HepG2 (cell line): ENCODE measurements around the gene ZNF584. TPM values are rescaled to one million over a fixed set of nuclear protein-coding genes. Genes with fewer than 3 reads are reported as not detected.

Experiments
- ATAC-seq: fragments of 200-7000 bp; cut with Tn5 transposase; 3 replicates; pipeline ENCODE4 v1.9.1; 2020; ENCODE audit warnings: mild to moderate bottlenecking, moderate library complexity
- BruUV-seq: library from RNA; stranded (reverse); fragments of 400-500 nt; replicated peaks from 2 replicates; lab custom pipeline; 2021; lab: Mats Ljungman, UMichigan
- CTCF ChIA-PET: fragments of 300-600 bp; formaldehyde crosslinking; extraction: SDS; loops from one replicate; lab custom pipeline; 2021; ENCODE audit warnings: low total read pairs, inconsistent platforms, low intra/inter-chr PET ratio; lab: Yijun Ruan, JAX
- POLR2A ChIA-PET: fragments of 350-600 bp; sonication (Branson Sonifier 250); formaldehyde crosslinking; loops from one replicate; lab custom pipeline; 2020; ENCODE audit warnings: antibody characterized with exemption, inconsistent platforms; lab: Yijun Ruan, JAX
- DNase-seq: peaks from one replicate; pipeline ENCODE4 v3.0.0-alpha.2; 2015; ENCODE audit warnings: low spot score
- FAIRE-seq: peaks from 3 replicates; lab custom pipeline; 2011; peaks lifted over from hg19 to GRCh38; lab: Jason Lieb, UNC
- H2AFZ ChIP-seq: one replicate; pipeline ENCODE4 v1.6.1; 2011; ENCODE audit warnings: low read length, inconsistent platforms
- H3K27ac ChIP-seq: fragments of 300-600 bp; 3 replicates; pipeline ENCODE4 v1.8.0; 2011; ENCODE audit warnings: mixed run types, mild to moderate bottlenecking, mixed read lengths, low read length, inconsistent platforms; ENCODE audit not compliant: insufficient read depth; ENCODE audit errors: extremely low read length
- H3K27me3 ChIP-seq, 2 experiments: fragments of 200-600 bp in 1 of 2; 2 replicates in 1 of 2; 3 replicates in 1 of 2; pipeline versions ENCODE4 v1.6.0 to v1.8.0; 2011; ENCODE audit warnings: low read length in 2 of 2, mild to moderate bottlenecking in 2 of 2, moderate library complexity in 2 of 2, inconsistent platforms in 1 of 2; ENCODE audit not compliant: insufficient read depth in 2 of 2, control insufficient read depth in 1 of 2
- H3K36me3 ChIP-seq, 2 experiments: fragments of 200-600 bp in 1 of 2; replicated peaks in 1 of 2; 2 replicates in 1 of 2; 3 replicates in 1 of 2; pipeline versions ENCODE4 v1.5.1 to v1.8.0; 2011; ENCODE audit warnings: low read length in 2 of 2, inconsistent platforms in 1 of 2; ENCODE audit not compliant: insufficient read depth in 2 of 2, control insufficient read depth in 1 of 2
- H3K4me1 ChIP-seq: 2 replicates; pipeline ENCODE4 v1.5.1; 2012; ENCODE audit warnings: low read length, inconsistent platforms; ENCODE audit not compliant: insufficient read depth
- H3K4me2 ChIP-seq: 2 replicates; pipeline ENCODE4 v1.6.0; 2011; ENCODE audit warnings: low read depth, low read length, inconsistent platforms
- H3K4me3 ChIP-seq, 3 experiments: fragments of 200-600 bp in 1 of 3; sonication (generic), shearing (Covaris generic) in 1 of 3; replicated peaks in 1 of 3; 2 replicates each; pipeline ENCODE4 v1.5.1; 2011 to 2016; ENCODE audit warnings: low read length in 3 of 3, inconsistent platforms in 2 of 3, low read depth in 2 of 3, mild to moderate bottlenecking in 2 of 3, control low read depth in 1 of 3, mixed read lengths in 1 of 3; ENCODE audit not compliant: insufficient read depth in 1 of 3
- H3K79me2 ChIP-seq: one replicate; pipeline ENCODE4 v1.6.1; 2011; ENCODE audit warnings: low read length, inconsistent platforms; ENCODE audit not compliant: insufficient read depth
- H3K9ac ChIP-seq: 2 replicates; pipeline ENCODE4 v1.6.0; 2011; ENCODE audit warnings: mild to moderate bottlenecking, low read depth, low read length, inconsistent platforms; ENCODE audit not compliant: insufficient read depth
- H3K9me3 ChIP-seq: 2 replicates; pipeline ENCODE4 v1.5.1; 2012; ENCODE audit warnings: mild to moderate bottlenecking, low read length
- H4K20me1 ChIP-seq: 2 replicates; pipeline ENCODE4 v1.6.0; 2011; ENCODE audit warnings: inconsistent platforms, mild to moderate bottlenecking, low read length, moderate library complexity; ENCODE audit not compliant: insufficient read depth
- BCL3 ChIP-seq: sonication (generic); formaldehyde crosslinking; IDR thresholded peaks from 2 replicates; pipeline ENCODE4 v1.5.1; 2020; ENCODE audit warnings: mild to moderate bottlenecking, missing genetic modification reagents, moderate library complexity
- DNMT3B ChIP-seq: conservative IDR thresholded peaks from 2 replicates; pipeline ENCODE4 v1.6.1; 2016; ENCODE audit warnings: missing biosample characterization, control low read depth
- EZH2 ChIP-seq: conservative IDR thresholded peaks from 2 replicates; pipeline ENCODE4 v1.6.1; 2012; ENCODE audit warnings: mild to moderate bottlenecking, low read depth, low read length, moderate library complexity
- FOXK1 ChIP-seq: sonication (generic); formaldehyde crosslinking; IDR thresholded peaks from 2 replicates; pipeline ENCODE4 v1.4.0; 2020; ENCODE audit warnings: low read depth, missing genetic modification reagents, borderline replicate concordance
- FOXK2 ChIP-seq: fragments of 450-650 bp; IDR thresholded peaks from 2 replicates; pipeline ENCODE4 v1.6.1; 2016
- FOXO1 ChIP-seq: sonication (generic); formaldehyde crosslinking; IDR thresholded peaks from 2 replicates; pipeline ENCODE4 v1.4.0; 2020; ENCODE audit warnings: missing genetic modification reagents
- GZF1 ChIP-seq: sonication (generic); formaldehyde crosslinking; IDR thresholded peaks from 2 replicates; pipeline ENCODE4 v1.5.1; 2020; ENCODE audit warnings: mild to moderate bottlenecking, missing genetic modification reagents
- KDM3A ChIP-seq: IDR thresholded peaks from 2 replicates; pipeline ENCODE4 v1.6.1; 2018; ENCODE audit warnings: low read depth, missing compliant biosample characterization
- NR2F6 ChIP-seq, 2 experiments: IDR thresholded peaks; 2 replicates each; pipeline ENCODE4 v1.6.1; 2016; ENCODE audit warnings: antibody characterized with exemption in 1 of 2, mild to moderate bottlenecking in 1 of 2
- PRPF4 ChIP-seq: fragments of 200-400 bp; formaldehyde crosslinking; IDR thresholded peaks from 2 replicates; pipeline ENCODE4 v1.6.1; 2016; ENCODE audit warnings: low read length, low read depth; ENCODE audit not compliant: poor library complexity, severe bottlenecking
- SMC3 ChIP-seq: IDR thresholded peaks from 2 replicates; pipeline ENCODE4 v1.6.1; 2011; ENCODE audit warnings: low read length, improper control_type of control experiment
- ZBED4 ChIP-seq: sonication (generic); formaldehyde crosslinking; IDR thresholded peaks from 2 replicates; pipeline ENCODE4 v1.4.0; 2020; ENCODE audit warnings: missing genetic modification reagents, borderline replicate concordance
- ZNF546 ChIP-seq: sonication (generic); formaldehyde crosslinking; conservative IDR thresholded peaks from 2 replicates; pipeline ENCODE4 v1.8.1; 2023; ENCODE audit warnings: mild to moderate bottlenecking, missing genetic modification reagents
- ZNF562 ChIP-seq: sonication (generic); formaldehyde crosslinking; IDR thresholded peaks from 2 replicates; pipeline ENCODE4 v1.8.0; 2022; ENCODE audit warnings: missing genetic modification reagents, borderline replicate concordance
- ZNF615 ChIP-seq: sonication (generic); formaldehyde crosslinking; IDR thresholded peaks from 2 replicates; pipeline ENCODE4 v1.5.0; 2020; ENCODE audit warnings: mild to moderate bottlenecking, missing genetic modification reagents, borderline replicate concordance
- ZNF691 ChIP-seq: sonication (generic); formaldehyde crosslinking; IDR thresholded peaks from 2 replicates; pipeline ENCODE4 v1.4.0; 2020; ENCODE audit warnings: missing genetic modification reagents, low read depth, mild to moderate bottlenecking, borderline replicate concordance
- ZNF747 ChIP-seq: sonication (generic); formaldehyde crosslinking; IDR thresholded peaks from 2 replicates; pipeline ENCODE4 v1.8.1; 2023; ENCODE audit warnings: missing genetic modification reagents, mild to moderate bottlenecking, borderline replicate concordance
- WGBS: methylation state at CpG from one replicate; pipeline ENCODE4 v1.1.6; 2017; ENCODE audit warnings: low lambda C conversion rate; 5-methylcytosine and 5-hydroxymethylcytosine counted together
- in situ Hi-C: cut with HindIII; loops from 2 replicates; pipeline ENCODE4 v1.10.0; 2017; ENCODE audit warnings: low pct_unique_long_range_greater_than_20kb; ENCODE audit not compliant: extremely low pct_ligation_motif_present
- intact Hi-C: fragments of 100-400 bp; cut with micrococcal nuclease; formaldehyde crosslinking; loops from one replicate; pipeline ENCODE4 v1.10.0; 2022; ENCODE audit not compliant: unreplicated experiment
- polyA plus RNA-seq, 8 experiments: library from polyadenylated mRNA; depleted of rRNA in 3 of 8; stranded (reverse) in 7 of 8; unstranded in 1 of 8; fragments of >200 nt; fragmentation: Illumina TruSeq in 4 of 8; extraction: Trizol in 4 of 8; gene quantifications; 2 replicates each; pipeline versions ENCODE4 v1.2.1 to v1.2.3, GENCODE V29; 2011 to 2016; ENCODE audit warnings: low read depth in 4 of 8, missing spikeins in 1 of 8, mixed read lengths in 1 of 8; ENCODE audit not compliant: insufficient read depth in 1 of 8
- total RNA-seq, 5 experiments: library from RNA; depleted of rRNA; stranded (reverse); fragments of >200 nt; fragmentation: Illumina TruSeq; extraction: Trizol; gene quantifications; 2 replicates each; pipeline ENCODE4 v1.2.3, GENCODE V29; 2016; ENCODE audit warnings: low read depth in 1 of 5

ZNF584 gene
- total and polyA plus RNA-seq, 2 of the 13 experiments (the other 11 are each of a cell fraction or from before 2014, with no cell fraction given) = 2.4 to 7.0 TPM

GRCh38 chr19:58386576-58387337 is 21.7 kb upstream of the ZNF584 start, which contains the start of gene RPS5:
Gene RPS5 (plus strand): TSS chr19:58387269. CDS start chr19:58388138, 869 bp downstream.
- Histone ChIP-seq H3K27ac (peak within 1 kb of the TSS; percentile 99), H3K4me2 (peak within 1 kb of the TSS; percentile 99), H4K20me1 (peaks cover 31% of the 10 kb centered on the region), H3K9ac (peak within 1 kb of the TSS; percentile 97), H3K79me2 (peaks cover 44% of the 10 kb centered on the region), H3K36me3 (peaks cover 0 to 28% of the 10 kb centered on the region in 2 experiments; a peak in 3 of 5 replicates), H3K9me3 (no peaks in the 10 kb centered on the region), H3K4me3 (peak within 1 kb of the TSS; percentile 83 to 98 (median 92)), H2AFZ (no peak within 1 kb of the TSS), H3K4me1 (peaks cover 52% of the 10 kb centered on the region), H3K27me3 (no peaks in the 10 kb centered on the region; a peak in 1 of 5 replicates)
- in situ Hi-C loops = no loop called here
- 1% methylated on average over 17 of the region's 64 CpGs for WGBS
- intact Hi-C loops = loop anchor here (2.0 to 5.0 kb wide), 2 partner anchors 14 to 204 kb away; partner anchors contain the start of gene ZNF274
- peak; percentile 98 for FAIRE-seq
- ChIA-PET POLR2A (interaction anchor here (0.6 to 4.6 kb wide), 8 partner anchors 13 to 204 kb away, joined by 3 to 19 read pairs (median 3); partner anchors contain the start of genes ERVK3-1, ZNF274, ZNF497 and ZNF584), CTCF (no interaction called here)
- BruUV-seq = TSS peak; percentile 87
- DNase-seq = peak; percentile 99
- ATAC-seq = peak; percentile 88
- TF ChIP-seq FOXK1 (CRISPR knock-in tag) (peak; percentile 86), PRPF4 (no peak), ZNF747 (CRISPR knock-in tag) (peak; percentile 56), FOXO1 (no peak; the same call in 1 of the 2 replicates), ZBED4 (CRISPR knock-in tag) (peak; percentile 40; the same call in 1 of the 2 replicates), NR2F6 (IDR thresholded peaks at IDR 0.05) (no peak; the same call in 1 of the 2 replicates), NR2F6 (CRISPR knock-in tag; IDR thresholded peaks at IDR 0.05) (peak; percentile 7; the same call in 1 of the 2 replicates), ZNF691 (CRISPR knock-in tag) (peak; percentile 91; the same call in 1 of the 2 replicates), KDM3A (CRISPR knock-in tag) (peak; percentile 77; the same call in 1 of the 2 replicates), GZF1 (CRISPR knock-in tag) (peak; percentile 29; the same call in 1 of the 2 replicates), EZH2 (no peak), SMC3 (no peak), FOXK2 (no peak; the same call in 1 of the 2 replicates), ZNF562 (CRISPR knock-in tag) (no peak; the same call in 1 of the 2 replicates), ZNF546 (CRISPR knock-in tag) (no peak), ZNF615 (CRISPR knock-in tag) (peak; percentile 40; the same call in 1 of the 2 replicates), BCL3 (no peak; the same call in 1 of the 2 replicates), DNMT3B (CRISPR knock-in tag) (peak; percentile 32)
